ENCODE measurements around the gene PHF21B.

DNA sequence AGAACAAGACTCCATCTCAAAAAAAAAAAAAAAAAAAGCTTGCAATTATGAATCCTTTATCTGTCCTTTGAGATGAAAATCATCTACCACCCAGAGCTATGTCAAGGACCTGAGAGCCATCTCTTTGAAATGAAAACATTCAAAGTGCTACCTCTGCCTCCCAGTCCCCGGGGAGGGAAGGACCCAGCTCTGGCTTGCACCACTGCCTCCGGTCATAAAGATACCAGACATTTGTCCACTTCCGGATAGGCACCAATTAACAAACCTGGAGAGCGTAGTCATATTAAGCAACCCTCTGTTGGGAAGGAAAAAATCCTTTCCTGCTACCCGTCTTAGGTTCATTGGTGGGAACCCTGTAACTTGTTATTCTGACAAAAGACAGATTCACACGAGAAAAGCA is 158.9 kb downstream of the PHF21B start:
- TF ChIP-seq, protein P1, sequence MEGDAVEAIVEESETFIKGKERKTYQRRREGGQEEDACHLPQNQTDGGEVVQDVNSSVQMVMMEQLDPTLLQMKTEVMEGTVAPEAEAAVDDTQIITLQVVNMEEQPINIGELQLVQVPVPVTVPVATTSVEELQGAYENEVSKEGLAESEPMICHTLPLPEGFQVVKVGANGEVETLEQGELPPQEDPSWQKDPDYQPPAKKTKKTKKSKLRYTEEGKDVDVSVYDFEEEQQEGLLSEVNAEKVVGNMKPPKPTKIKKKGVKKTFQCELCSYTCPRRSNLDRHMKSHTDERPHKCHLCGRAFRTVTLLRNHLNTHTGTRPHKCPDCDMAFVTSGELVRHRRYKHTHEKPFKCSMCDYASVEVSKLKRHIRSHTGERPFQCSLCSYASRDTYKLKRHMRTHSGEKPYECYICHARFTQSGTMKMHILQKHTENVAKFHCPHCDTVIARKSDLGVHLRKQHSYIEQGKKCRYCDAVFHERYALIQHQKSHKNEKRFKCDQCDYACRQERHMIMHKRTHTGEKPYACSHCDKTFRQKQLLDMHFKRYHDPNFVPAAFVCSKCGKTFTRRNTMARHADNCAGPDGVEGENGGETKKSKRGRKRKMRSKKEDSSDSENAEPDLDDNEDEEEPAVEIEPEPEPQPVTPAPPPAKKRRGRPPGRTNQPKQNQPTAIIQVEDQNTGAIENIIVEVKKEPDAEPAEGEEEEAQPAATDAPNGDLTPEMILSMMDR (IDR thresholded peaks at IDR 0.05), result no peak
- no peak for TF ChIP-seq POLR2A (IDR thresholded peaks at IDR 0.05)
